GM23338 (cell line): ENCODE data around the gene POLE.

Experiments
- CTCF ChIP-seq, 2 experiments: fragments of 200-600 bp in 1 of 2; sonication (generic) in 1 of 2; conservative IDR thresholded peaks; 2 replicates each; pipeline versions ENCODE4 v1.5.1 to v1.6.1; 2016 to 2017; ENCODE audit warnings: antibody characterized with exemption in 2 of 2, low read depth in 2 of 2, mild to moderate bottlenecking in 2 of 2, moderate library complexity in 1 of 2
- EZH2 ChIP-seq: fragments of 200-600 bp; sonication (generic); IDR thresholded peaks from one replicate; pipeline ENCODE4 v1.8.0; 2017; ENCODE audit warnings: antibody characterized with exemption, mild to moderate bottlenecking, low read depth; ENCODE audit not compliant: unreplicated experiment
- EZH2phosphoT487 ChIP-seq: fragments of 200-600 bp; sonication (generic); IDR thresholded peaks from one replicate; pipeline ENCODE4 v1.8.1; 2018; ENCODE audit warnings: antibody characterized with exemption; ENCODE audit not compliant: unreplicated experiment
- POLR2AphosphoS5 ChIP-seq: IDR thresholded peaks from 2 replicates; pipeline ENCODE4 v1.6.1; 2016; ENCODE audit warnings: antibody characterized with exemption, low read depth
- ZNF114 ChIP-seq: fragments of 250-450 bp; sonication (Bioruptor Pico); IDR thresholded peaks from 2 replicates; pipeline ENCODE4 v1.5.0; 2020; ENCODE audit warnings: mild to moderate bottlenecking, moderate library complexity
- ZNF331 ChIP-seq: fragments of 250-450 bp; sonication (Bioruptor Pico); IDR thresholded peaks from 2 replicates; pipeline ENCODE4 v1.5.0; 2020; ENCODE audit warnings: low read depth, mild to moderate bottlenecking, moderate library complexity
- TF ChIP-seq, protein P1 (sequence below): IDR thresholded peaks from one replicate; pipeline ENCODE4 v1.6.1; 2018; ENCODE audit warnings: antibody characterized with exemption; ENCODE audit not compliant: unreplicated experiment

- no peak for TF ChIP-seq POLR2AphosphoS5
- no peak for TF ChIP-seq CTCF (conservative IDR thresholded peaks at IDR 0.05; ENCODE audit: low read depth in 2 of 2)
- TF ChIP-seq EZH2: no peak
- TF ChIP-seq, protein P1, sequence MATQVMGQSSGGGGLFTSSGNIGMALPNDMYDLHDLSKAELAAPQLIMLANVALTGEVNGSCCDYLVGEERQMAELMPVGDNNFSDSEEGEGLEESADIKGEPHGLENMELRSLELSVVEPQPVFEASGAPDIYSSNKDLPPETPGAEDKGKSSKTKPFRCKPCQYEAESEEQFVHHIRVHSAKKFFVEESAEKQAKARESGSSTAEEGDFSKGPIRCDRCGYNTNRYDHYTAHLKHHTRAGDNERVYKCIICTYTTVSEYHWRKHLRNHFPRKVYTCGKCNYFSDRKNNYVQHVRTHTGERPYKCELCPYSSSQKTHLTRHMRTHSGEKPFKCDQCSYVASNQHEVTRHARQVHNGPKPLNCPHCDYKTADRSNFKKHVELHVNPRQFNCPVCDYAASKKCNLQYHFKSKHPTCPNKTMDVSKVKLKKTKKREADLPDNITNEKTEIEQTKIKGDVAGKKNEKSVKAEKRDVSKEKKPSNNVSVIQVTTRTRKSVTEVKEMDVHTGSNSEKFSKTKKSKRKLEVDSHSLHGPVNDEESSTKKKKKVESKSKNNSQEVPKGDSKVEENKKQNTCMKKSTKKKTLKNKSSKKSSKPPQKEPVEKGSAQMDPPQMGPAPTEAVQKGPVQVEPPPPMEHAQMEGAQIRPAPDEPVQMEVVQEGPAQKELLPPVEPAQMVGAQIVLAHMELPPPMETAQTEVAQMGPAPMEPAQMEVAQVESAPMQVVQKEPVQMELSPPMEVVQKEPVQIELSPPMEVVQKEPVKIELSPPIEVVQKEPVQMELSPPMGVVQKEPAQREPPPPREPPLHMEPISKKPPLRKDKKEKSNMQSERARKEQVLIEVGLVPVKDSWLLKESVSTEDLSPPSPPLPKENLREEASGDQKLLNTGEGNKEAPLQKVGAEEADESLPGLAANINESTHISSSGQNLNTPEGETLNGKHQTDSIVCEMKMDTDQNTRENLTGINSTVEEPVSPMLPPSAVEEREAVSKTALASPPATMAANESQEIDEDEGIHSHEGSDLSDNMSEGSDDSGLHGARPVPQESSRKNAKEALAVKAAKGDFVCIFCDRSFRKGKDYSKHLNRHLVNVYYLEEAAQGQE: no peak
- TF ChIP-seq ZNF114: no peak
- no peak for TF ChIP-seq EZH2phosphoT487
- no peak for TF ChIP-seq ZNF331 (CRISPR knock-in tag)
Measured at GRCh38 chr12:132623072-132623869, 63.9 kb downstream of the POLE start.
